Right ventricle myocardium superior (tissue), 1 donor: ENCODE measurements around the gene PTPRG. TPM values are rescaled to one million over a fixed set of nuclear protein-coding genes. Genes with fewer than 3 reads are reported as not detected.

Experiments
- ATAC-seq: fragments of 200-7000 bp; cut with Tn5 transposase; one replicate; pipeline ENCODE4 v1.9.1; 2020; ENCODE audit warnings: mild to moderate bottlenecking; ENCODE audit not compliant: poor library complexity
- DNase-seq: peaks from one replicate; pipeline ENCODE4 v3.0.0-alpha.2; 2020
- intact Hi-C: fragments of 100-400 bp; cut with DNase I; formaldehyde crosslinking; loops from one replicate; pipeline ENCODE4 v1.11.2; 2022
- total RNA-seq: library from RNA; stranded (reverse); fragmentation: NEBNext Ultra II Directional; extraction: Animal tissue kit (Norgen Biotek cat#: 25700); gene quantifications from one replicate; pipeline ENCODE4 v1.2.1, GENCODE V29; 2021
- donor health status: DM: no; HTN: yes; CAD: no; lungs with severe emphysema.

The PTPRG gene
- total RNA-seq, 1 donor from 2014 or later, result 29.7 TPM

GRCh38 chr3:62134061-62134496 lies 572.7 kb downstream of the PTPRG start:
- ATAC-seq (peak; percentile 81), DNase-seq (peak; percentile 78)
- intact Hi-C loops, result no loop called here

- ATAC-seq, result no peak
- intact Hi-C loops, result no loop called here
- no peak for DNase-seq
Measured at GRCh38 chr3:62135741-62136140, 574.4 kb downstream of the PTPRG start.

GRCh38 chr3:62139957-62140356 lies 578.6 kb downstream of the PTPRG start:
- no peak for ATAC-seq
- DNase-seq, result no peak
- intact Hi-C loops, result no loop called here

GRCh38 chr3:62142331-62143085 lies 581.1 kb downstream of the PTPRG start:
- ATAC-seq (no peak), DNase-seq (no peak)
- intact Hi-C loops, result no loop called here

GRCh38 chr3:62143843-62144450 lies 582.6 kb downstream of the PTPRG start:
- intact Hi-C loops, result no loop called here
- ATAC-seq (no peak), DNase-seq (no peak)

GRCh38 chr3:62144482-62144881 lies 583.1 kb downstream of the PTPRG start:
- no peak for ATAC-seq
- DNase-seq, result no peak
- intact Hi-C loops, result no loop called here

- no peak for ATAC-seq
- intact Hi-C loops, result no loop called here
- DNase-seq, result no peak
Measured at GRCh38 chr3:62145086-62145757, 583.9 kb downstream of the PTPRG start.

GRCh38 chr3:62149539-62149938 lies 588.2 kb downstream of the PTPRG start:
- DNase-seq (no peak), ATAC-seq (no peak)
- intact Hi-C loops, result no loop called here

- ATAC-seq, result peak; percentile 12
Measured at GRCh38 chr3:62149962-62150361, 588.6 kb downstream of the PTPRG start.

GRCh38 chr3:62151591-62151990 lies 590.2 kb downstream of the PTPRG start:
- intact Hi-C loops, result no loop called here
- ATAC-seq, result no peak

More at GRCh38 chr3:62149962-62150361, 588.6 kb downstream of the PTPRG start:
- intact Hi-C loops, result no loop called here
- no peak for DNase-seq

GRCh38 chr3:62153231-62153630 lies 591.9 kb downstream of the PTPRG start:
- intact Hi-C loops, result no loop called here
- DNase-seq (no peak), ATAC-seq (no peak)

More at GRCh38 chr3:62151591-62151990, 590.2 kb downstream of the PTPRG start:
- DNase-seq, result no peak

- intact Hi-C loops, result no loop called here
- DNase-seq, result peak; percentile 47
- peak; percentile 60 for ATAC-seq
Measured at GRCh38 chr3:62154457-62155148, 593.2 kb downstream of the PTPRG start.

- ATAC-seq (no peak), DNase-seq (no peak)
- intact Hi-C loops, result no loop called here
Measured at GRCh38 chr3:62159056-62159708, 597.8 kb downstream of the PTPRG start.

- ATAC-seq (peak; percentile 95), DNase-seq (peak; percentile 84)
- intact Hi-C loops, result no loop called here
Measured at GRCh38 chr3:62159709-62160092, 598.3 kb downstream of the PTPRG start.

- DNase-seq (no peak), ATAC-seq (peak; percentile 63)
- intact Hi-C loops, result no loop called here
Measured at GRCh38 chr3:62161371-62161770, 600.0 kb downstream of the PTPRG start.

GRCh38 chr3:62164196-62164595 lies 602.8 kb downstream of the PTPRG start:
- intact Hi-C loops, result no loop called here
- DNase-seq (no peak), ATAC-seq (no peak)

GRCh38 chr3:62164746-62165145 lies 603.4 kb downstream of the PTPRG start:
- no peak for DNase-seq
- no peak for ATAC-seq
- intact Hi-C loops, result no loop called here

- ATAC-seq, result peak; percentile 67
- DNase-seq, result no peak
- intact Hi-C loops, result no loop called here
Measured at GRCh38 chr3:62167566-62168262, 606.3 kb downstream of the PTPRG start.
